T1000 (cell line): ENCODE data around the gene TMEM72.

Source experiments
- DNase-seq: peaks from one replicate; lab custom pipeline; 2025; ENCODE audit warnings: mixed read lengths; lab: John Stamatoyannopoulos, UW

Gene TMEM72

DNA sequence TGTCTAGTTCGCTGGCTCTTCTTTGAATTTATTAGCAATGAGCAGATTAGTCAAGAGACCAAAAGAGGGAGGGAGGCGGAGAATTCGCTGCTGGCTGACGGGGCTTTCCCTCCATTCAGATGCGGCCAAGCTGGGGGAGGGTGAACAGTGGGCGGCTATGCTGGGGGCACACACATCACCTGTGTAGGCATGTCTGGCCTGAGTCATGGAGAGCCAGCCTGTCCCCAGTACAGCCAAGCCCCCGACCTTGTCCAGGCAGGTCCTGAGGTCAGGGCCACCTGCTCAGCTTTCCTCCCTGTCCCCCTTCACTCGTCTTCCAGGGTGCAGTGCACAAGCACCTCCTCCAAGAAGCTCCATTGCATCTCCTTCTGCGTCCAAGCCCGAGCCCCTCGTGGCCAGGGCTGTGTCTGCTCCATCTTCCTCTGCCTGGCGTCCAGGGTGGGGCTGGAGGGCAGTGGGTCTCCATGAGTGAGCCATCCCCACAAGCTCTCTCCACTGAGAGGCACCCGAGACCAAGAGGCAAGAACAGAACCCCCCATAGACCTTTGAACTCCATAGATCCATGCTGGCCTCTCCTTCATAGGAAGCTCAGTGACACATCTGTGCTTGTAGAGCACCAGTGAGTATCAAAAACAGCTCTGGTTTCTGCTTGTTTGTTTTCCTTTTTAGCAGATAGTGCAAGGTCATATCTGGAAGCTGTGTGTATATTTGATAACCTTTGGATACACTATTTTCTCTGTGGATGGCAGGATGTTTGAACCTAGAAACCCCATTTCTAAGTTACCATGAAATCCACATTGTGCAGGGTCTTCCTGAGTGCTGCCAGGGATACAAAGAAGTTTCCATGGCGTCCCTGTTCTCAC is 69.4 kb downstream of the TMEM72 start:
- DNase-seq, result no peak

DNA sequence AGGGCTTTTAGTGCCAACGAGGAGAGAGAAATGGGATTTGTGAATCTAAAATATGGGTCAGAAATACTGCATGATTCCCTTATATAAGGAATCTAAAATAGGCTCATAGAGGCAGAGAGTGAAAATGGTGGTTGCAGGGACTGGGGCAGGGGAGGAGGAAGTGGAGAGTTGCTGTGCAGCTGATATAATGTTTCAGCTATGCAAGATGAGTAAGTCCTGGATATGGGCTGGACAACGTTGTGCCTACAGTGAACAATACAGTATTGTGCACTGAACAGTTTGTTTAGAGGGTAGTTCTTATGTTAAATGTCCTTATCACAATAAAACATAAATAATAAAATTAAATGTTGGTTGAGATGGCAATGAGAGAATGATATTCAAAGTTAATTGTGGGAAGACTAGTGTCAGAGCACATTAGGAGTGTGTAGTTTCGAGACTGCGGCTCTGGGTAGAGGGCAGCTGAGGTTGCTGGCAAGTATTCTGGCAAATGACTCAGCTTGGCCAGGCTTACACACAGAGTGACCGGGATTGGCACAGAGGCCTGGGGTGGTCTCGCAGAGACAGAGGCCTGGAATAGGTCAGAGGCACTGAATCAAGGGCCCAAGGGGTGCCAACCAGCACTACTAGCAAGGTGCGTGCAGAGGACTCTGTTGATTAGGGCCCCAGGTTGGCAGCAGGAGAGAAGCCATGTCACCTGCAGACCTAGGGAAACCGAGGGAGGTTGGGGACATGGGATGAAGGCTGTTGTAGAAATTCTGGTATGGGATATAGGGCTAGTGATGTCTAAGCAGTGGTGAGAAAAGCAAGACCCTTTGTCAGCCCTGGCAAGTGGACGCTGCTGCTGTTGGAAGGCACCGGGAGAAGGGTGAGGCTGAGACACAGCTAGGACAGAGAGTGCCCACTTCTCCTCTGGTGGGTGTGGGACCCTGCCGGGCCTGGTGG is 70.3 kb downstream of the TMEM72 start:
- peak; percentile 35 for DNase-seq

DNA sequence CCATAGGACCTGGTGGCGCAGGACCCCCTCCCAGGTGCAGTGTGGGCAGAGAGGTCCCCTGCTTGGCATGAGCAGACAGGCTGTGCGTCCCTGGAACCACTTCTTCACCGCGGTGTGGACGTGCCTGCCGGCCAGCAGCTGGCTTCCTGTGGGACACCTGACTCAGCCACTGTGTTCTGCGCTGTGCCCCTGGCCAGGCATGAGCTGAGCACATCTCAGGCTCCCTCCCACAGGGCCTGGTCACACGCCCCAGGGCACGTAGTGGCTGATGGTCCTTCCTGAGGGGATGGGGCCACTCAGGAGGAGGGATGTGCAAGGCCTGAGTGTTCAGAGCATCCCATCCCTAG is 71.0 kb downstream of the TMEM72 start:
- DNase-seq, result peak; percentile 56

DNA sequence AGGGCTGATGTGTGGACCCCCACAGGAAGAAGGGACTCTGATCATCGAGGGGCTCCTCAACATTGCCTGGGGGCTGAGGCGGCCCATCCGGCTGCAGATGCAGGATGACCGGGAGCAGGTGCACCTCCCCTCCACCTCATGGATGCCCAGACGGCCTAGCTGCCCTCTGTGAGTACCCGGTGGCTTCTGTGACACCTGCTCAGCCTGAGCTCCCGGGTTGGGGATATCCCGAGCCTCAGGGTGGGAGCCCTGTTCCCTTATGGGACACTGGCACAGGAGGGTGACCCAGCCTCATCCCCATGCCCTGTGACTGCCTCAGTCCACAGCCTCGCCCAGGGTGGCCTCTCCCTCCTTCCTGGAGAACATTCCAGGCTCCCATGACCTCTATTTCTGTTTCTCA is 71.4 kb downstream of the TMEM72 start:
- no peak for DNase-seq

DNA sequence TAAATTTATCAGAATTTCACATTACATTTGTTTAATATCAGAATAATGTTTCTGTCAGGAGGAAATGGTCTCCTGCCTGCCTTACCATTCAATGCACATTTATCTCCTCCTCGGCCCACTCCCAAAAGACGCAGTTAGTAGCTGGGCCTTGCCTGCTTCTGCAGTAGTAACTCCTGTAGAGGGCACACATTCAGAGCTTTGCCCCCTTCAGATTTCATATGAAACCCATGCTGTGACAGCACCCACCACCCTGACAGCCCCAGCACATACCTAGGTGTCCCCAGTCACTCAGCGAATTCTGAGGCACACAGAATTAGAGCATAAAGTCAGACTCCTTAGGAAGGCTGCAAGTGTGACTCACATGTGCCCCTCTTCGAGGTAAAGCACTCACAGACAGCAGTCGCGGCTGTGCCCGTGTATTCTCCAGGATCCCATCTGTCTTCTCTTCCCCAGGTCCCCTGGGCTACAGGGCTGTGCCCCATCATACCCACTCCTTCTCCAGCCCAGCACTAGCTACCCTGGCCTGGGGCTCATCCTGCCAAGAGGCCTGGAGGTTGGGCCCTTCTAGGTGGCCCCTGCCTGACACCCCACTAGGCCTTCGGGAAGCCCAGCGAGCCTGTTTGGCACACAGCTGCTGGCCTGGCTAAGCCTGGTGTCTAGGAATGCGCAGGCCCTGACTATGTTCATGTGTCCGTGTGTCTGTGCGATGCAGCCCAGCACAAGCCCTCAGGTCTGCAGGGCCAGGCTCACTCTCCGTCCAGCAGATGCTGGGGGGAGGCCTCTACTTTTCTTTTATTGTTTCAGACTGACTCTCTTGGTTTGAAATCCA is 72.1 kb downstream of the TMEM72 start:
- DNase-seq, result no peak

DNA sequence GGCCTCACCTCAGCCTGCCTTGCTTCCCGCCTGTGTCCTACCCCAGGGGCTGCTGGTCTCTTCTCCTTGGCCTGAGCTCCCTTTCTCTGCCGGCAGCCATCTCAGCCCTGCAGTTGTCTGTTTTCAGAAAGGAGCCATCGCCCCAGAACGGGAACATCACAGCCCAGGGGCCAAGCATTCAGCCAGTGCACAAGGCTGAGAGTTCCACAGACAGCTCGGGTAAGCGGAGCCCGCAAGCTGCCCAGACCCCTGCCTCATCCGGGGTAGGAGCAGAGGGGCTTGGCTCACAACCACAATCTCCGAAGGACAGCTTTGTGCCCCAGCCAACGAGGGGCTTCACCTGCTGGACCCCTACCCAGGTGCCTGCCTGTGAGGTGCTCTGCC is 72.8 kb downstream of the TMEM72 start:
- DNase-seq, result no peak

DNA sequence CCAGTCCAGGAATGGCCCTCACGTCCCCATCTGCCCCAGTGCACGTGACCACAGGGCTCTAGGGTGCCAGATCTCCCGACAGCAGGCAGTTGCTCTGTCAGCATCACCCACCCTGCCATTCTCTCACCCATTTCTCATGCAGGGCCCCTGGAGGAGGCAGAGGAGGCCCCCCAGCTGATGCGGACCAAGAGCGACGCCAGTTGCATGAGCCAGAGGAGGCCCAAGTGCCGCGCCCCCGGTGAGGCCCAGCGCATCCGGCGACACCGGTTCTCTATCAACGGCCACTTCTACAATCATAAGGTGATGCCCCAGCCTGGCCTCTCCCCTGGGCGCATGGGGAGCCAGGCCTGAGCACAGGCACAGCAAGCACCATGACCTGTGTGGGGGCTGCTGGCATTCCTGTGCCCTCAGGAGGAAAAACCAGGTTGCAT is 73.5 kb downstream of the TMEM72 start:
- no peak for DNase-seq

DNA sequence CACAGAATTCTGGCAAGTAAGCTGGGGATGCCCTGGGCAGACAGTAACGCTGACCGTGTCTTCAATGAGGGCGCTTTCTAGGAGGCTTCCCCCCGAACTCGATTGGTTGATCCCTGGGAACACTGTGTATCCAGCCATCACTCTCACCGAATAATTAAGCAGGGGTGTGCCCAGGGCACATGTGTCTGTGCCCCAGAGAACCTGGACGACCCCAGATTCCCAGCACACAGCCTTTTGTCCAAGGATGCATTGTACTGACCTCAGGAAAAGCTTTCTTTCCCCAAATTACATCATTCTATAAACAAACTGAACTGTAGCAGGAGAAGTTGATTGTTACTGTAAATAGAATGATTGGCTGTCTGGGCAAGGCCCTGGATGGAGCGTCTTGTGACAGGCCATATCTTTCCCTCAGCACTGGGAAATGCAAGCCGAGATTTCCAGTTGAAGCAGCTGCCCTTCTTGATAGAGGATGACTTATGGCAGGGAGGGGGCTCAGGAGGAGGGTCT is 74.1 kb downstream of the TMEM72 start:
- no peak for DNase-seq

DNA sequence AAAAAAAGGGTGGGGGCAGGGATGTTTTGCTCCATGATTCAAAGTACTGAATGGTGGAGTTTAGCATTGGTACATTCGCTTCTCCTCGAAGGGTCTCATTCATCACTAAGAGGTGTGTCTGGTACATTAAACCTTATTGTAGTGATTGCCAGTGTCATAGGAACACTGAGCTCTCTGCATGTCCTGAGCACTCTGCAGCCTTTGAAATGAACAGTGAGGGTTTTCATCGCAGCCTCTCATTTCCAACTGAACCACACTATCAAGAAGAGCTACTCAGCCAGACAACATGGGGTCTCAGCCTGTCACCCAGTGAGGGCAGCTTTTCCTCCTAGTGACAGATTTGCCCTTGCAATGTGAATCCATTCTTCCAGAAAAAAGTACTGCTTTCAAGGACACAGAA is 75.0 kb downstream of the TMEM72 start:
- no peak for DNase-seq
